Keratinocyte (primary cell): ENCODE results near the gene WDR33. TPM values are rescaled to one million over a fixed set of nuclear protein-coding genes. Genes with fewer than 3 reads are reported as not detected.

Experiments used
- DNase-seq: peaks from one replicate; pipeline ENCODE4 v3.0.0-alpha.2; 2011; ENCODE audit warnings: low read depth, missing footprints, low spot score
- FAIRE-seq: peaks from 2 replicates; lab custom pipeline; 2011; peaks lifted over from hg19 to GRCh38; lab: Jason Lieb, UNC
- H2AFZ ChIP-seq: 2 replicates; pipeline ENCODE4 v1.6.0; 2012; ENCODE audit warnings: low read length, control low read depth, inconsistent platforms; ENCODE audit not compliant: control insufficient read depth
- H3K27ac ChIP-seq: 2 replicates; pipeline ENCODE4 v1.5.1; 2011; ENCODE audit warnings: low read length; ENCODE audit not compliant: control insufficient read depth, insufficient read depth
- H3K27me3 ChIP-seq: 3 replicates; pipeline ENCODE4 v1.6.0; 2011; ENCODE audit warnings: low read length; ENCODE audit not compliant: control insufficient read depth, insufficient read depth; ENCODE audit errors: extremely low read depth
- H3K36me3 ChIP-seq, 2 experiments: 2 replicates in 1 of 2; 3 replicates in 1 of 2; pipeline ENCODE4 v1.5.1; 2011; ENCODE audit warnings: low read length in 2 of 2, mild to moderate bottlenecking in 1 of 2; ENCODE audit not compliant: control insufficient read depth in 2 of 2, insufficient read depth in 2 of 2; ENCODE audit errors: extremely low read depth in 1 of 2
- H3K4me1 ChIP-seq: 3 replicates; pipeline ENCODE4 v1.5.1; 2011; ENCODE audit warnings: low read length; ENCODE audit not compliant: control insufficient read depth, insufficient read depth; ENCODE audit errors: extremely low read depth
- H3K4me2 ChIP-seq: 3 replicates; pipeline ENCODE4 v1.6.0; 2011; ENCODE audit warnings: low read depth, low read length; ENCODE audit not compliant: control insufficient read depth, insufficient read depth; ENCODE audit errors: extremely low read depth
- H3K4me3 ChIP-seq, 3 experiments: fragments of 200-600 bp in 1 of 3; sonication (generic) in 1 of 3; 2 replicates in 2 of 3; 3 replicates in 1 of 3; pipeline ENCODE4 v1.5.1; 2011 to 2016; ENCODE audit warnings: low read length in 3 of 3, mild to moderate bottlenecking in 3 of 3, control low read depth in 2 of 3, inconsistent platforms in 1 of 3, low read depth in 1 of 3, mixed read lengths in 1 of 3, mixed run types in 1 of 3, moderate library complexity in 1 of 3; ENCODE audit not compliant: control insufficient read depth in 2 of 3, insufficient read depth in 2 of 3; ENCODE audit errors: extremely low read depth in 1 of 3
- H3K79me2 ChIP-seq: 2 replicates; pipeline ENCODE4 v1.6.0; 2012; ENCODE audit warnings: low read length; ENCODE audit not compliant: control insufficient read depth, insufficient read depth
- H3K9ac ChIP-seq: 3 replicates; pipeline ENCODE4 v1.6.0; 2011; ENCODE audit warnings: low read length; ENCODE audit not compliant: control insufficient read depth, insufficient read depth; ENCODE audit errors: extremely low read depth
- H3K9me1 ChIP-seq: 3 replicates; pipeline ENCODE4 v1.6.0; 2011; ENCODE audit warnings: low read length; ENCODE audit not compliant: control insufficient read depth, insufficient read depth; ENCODE audit errors: extremely low read depth
- H3K9me3 ChIP-seq: 2 replicates; pipeline ENCODE4 v1.5.1; 2012; ENCODE audit warnings: low read depth, low read length; ENCODE audit not compliant: control insufficient read depth
- H4K20me1 ChIP-seq: 3 replicates; pipeline ENCODE4 v1.6.0; 2011; ENCODE audit warnings: low read length; ENCODE audit not compliant: control insufficient read depth, insufficient read depth; ENCODE audit errors: extremely low read depth
- CTCF ChIP-seq, 3 experiments: IDR thresholded peaks in 1 of 3; conservative IDR thresholded peaks in 1 of 3; optimal IDR thresholded peaks in 1 of 3; 2 replicates in 2 of 3; 3 replicates in 1 of 3; pipeline versions ENCODE3 to v1.5.1; 2011; ENCODE audit warnings: low read length in 3 of 3, mild to moderate bottlenecking in 3 of 3, moderate library complexity in 2 of 3, control low read depth in 1 of 3, inconsistent platforms in 1 of 3; ENCODE audit not compliant: insufficient read depth in 2 of 3; ENCODE audit errors: extremely low read depth in 1 of 3
- EZH2 ChIP-seq: IDR thresholded peaks from one replicate; pipeline ENCODE4 v1.6.1; 2012; ENCODE audit warnings: inconsistent platforms, mild to moderate bottlenecking, low read length, moderate library complexity
- dilution Hi-C: fragments of 300-500 bp; cut with MboI; formaldehyde crosslinking; loops from one replicate; pipeline ENCODE4 v1.7.0; 2020; ENCODE audit warnings: low sequenced_read_pairs; ENCODE audit not compliant: extremely low pct_ligation_motif_present
- polyA plus RNA-seq, 5 experiments: library from polyadenylated mRNA; depleted of rRNA in 3 of 5; stranded (reverse) in 3 of 5; stranded (forward) in 1 of 5; unstranded in 1 of 5; fragments of >200 nt; gene quantifications; 1 replicate in 1 of 5; 2 replicates in 3 of 5; 3 replicates in 1 of 5; pipeline versions ENCODE4 v1.2.1 to v1.2.3, GENCODE V29; 2011 to 2012; ENCODE audit warnings: missing spikeins in 2 of 5, low read depth in 1 of 5, low replicate concordance in 1 of 5

Gene WDR33
- polyA plus RNA-seq, 1 donor (not counting 4 experiments of a cell fraction or from before 2014, with no cell fraction given) = 44.5 TPM

GRCh38 chr2:127656569-127657231 lies 154.3 kb downstream of the WDR33 start:
- Histone ChIP-seq H3K27ac (no peak overlapping the region), H3K4me3 (no peak overlapping the region), H3K9me1 (no peaks in the 10 kb centered on the region), H2AFZ (no peak overlapping the region), H3K9ac (no peak overlapping the region), H3K36me3 (no peaks in the 10 kb centered on the region), H3K4me2 (no peak overlapping the region), H3K27me3 (no peaks in the 10 kb centered on the region), H4K20me1 (no peaks in the 10 kb centered on the region), H3K4me1 (peaks cover 2% of the 10 kb centered on the region), H3K79me2 (no peaks in the 10 kb centered on the region), H3K9me3 (no peaks in the 10 kb centered on the region)
- dilution Hi-C loops = no loop called here
- FAIRE-seq (no peak), DNase-seq (no peak)
- TF ChIP-seq CTCF (optimal IDR thresholded peaks at IDR 0.05 in 1 of 3, IDR thresholded peaks at IDR 0.05 in 1 of 3, conservative IDR thresholded peaks at IDR 0.05 in 1 of 3; ENCODE audit: extremely low read depth in 1 of 3, insufficient read depth in 2 of 3, low read length in 3 of 3) (no peak), EZH2 (no peak)

GRCh38 chr2:127655209-127656073 lies 155.5 kb downstream of the WDR33 start:
- Histone ChIP-seq H3K4me3 (no peak overlapping the region), H3K9ac (no peak overlapping the region), H3K9me3 (no peaks in the 10 kb centered on the region), H4K20me1 (no peaks in the 10 kb centered on the region), H3K27ac (no peak overlapping the region), H3K4me1 (peaks cover 2% of the 10 kb centered on the region), H3K79me2 (no peaks in the 10 kb centered on the region), H2AFZ (no peak overlapping the region), H3K4me2 (no peak overlapping the region), H3K27me3 (no peaks in the 10 kb centered on the region), H3K9me1 (no peaks in the 10 kb centered on the region), H3K36me3 (no peaks in the 10 kb centered on the region)
- dilution Hi-C loops = no loop called here
- FAIRE-seq (no peak), DNase-seq (no peak)
- TF ChIP-seq CTCF (optimal IDR thresholded peaks at IDR 0.05 in 1 of 3, IDR thresholded peaks at IDR 0.05 in 1 of 3, conservative IDR thresholded peaks at IDR 0.05 in 1 of 3; ENCODE audit: extremely low read depth in 1 of 3, insufficient read depth in 2 of 3, low read length in 3 of 3) = no peak
- TF ChIP-seq EZH2 = no peak
